ENCODE data around the gene PRKN.

DNA sequence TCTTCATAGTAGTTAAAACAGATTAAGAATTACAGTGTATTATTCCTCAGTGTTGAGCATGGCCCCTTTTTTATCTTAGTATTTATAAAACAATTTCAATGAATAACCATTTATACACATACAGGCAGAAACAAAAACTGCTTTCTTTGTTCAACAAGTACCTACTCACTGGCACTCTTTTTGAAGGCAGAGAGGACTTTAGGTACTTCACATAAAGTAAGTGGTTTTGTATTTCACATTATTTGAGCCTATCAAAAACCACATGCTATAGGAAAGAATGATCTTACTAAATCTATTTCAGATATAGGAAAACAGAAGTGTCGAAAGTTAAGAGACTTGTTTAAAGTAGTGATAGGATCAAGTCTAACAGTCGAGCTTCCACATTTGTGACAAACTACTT is 73.8 kb downstream of the PRKN start:
- TF ChIP-seq, protein P1, sequence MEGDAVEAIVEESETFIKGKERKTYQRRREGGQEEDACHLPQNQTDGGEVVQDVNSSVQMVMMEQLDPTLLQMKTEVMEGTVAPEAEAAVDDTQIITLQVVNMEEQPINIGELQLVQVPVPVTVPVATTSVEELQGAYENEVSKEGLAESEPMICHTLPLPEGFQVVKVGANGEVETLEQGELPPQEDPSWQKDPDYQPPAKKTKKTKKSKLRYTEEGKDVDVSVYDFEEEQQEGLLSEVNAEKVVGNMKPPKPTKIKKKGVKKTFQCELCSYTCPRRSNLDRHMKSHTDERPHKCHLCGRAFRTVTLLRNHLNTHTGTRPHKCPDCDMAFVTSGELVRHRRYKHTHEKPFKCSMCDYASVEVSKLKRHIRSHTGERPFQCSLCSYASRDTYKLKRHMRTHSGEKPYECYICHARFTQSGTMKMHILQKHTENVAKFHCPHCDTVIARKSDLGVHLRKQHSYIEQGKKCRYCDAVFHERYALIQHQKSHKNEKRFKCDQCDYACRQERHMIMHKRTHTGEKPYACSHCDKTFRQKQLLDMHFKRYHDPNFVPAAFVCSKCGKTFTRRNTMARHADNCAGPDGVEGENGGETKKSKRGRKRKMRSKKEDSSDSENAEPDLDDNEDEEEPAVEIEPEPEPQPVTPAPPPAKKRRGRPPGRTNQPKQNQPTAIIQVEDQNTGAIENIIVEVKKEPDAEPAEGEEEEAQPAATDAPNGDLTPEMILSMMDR (conservative IDR thresholded peaks at IDR 0.05 in 1 of 2, IDR thresholded peaks at IDR 0.05 in 1 of 2; ENCODE audit: low read depth in 1 of 2, low read length in 2 of 2), result no peak
- no peak for TF ChIP-seq EZH2 (IDR thresholded peaks at IDR 0.05; ENCODE audit: low read length, missing control alignments)

All from fibroblast of lung (primary cell).